ENCODE results near the gene DYNLT4. TPM values are rescaled to one million over a fixed set of nuclear protein-coding genes. Genes with fewer than 3 reads are reported as not detected.

The DYNLT4 gene
- total and polyA plus RNA-seq, 2 of the 13 experiments (the other 11 are each of a cell fraction or from before 2014, with no cell fraction given) = 0.77 TPM; not detected in 1

DNA sequence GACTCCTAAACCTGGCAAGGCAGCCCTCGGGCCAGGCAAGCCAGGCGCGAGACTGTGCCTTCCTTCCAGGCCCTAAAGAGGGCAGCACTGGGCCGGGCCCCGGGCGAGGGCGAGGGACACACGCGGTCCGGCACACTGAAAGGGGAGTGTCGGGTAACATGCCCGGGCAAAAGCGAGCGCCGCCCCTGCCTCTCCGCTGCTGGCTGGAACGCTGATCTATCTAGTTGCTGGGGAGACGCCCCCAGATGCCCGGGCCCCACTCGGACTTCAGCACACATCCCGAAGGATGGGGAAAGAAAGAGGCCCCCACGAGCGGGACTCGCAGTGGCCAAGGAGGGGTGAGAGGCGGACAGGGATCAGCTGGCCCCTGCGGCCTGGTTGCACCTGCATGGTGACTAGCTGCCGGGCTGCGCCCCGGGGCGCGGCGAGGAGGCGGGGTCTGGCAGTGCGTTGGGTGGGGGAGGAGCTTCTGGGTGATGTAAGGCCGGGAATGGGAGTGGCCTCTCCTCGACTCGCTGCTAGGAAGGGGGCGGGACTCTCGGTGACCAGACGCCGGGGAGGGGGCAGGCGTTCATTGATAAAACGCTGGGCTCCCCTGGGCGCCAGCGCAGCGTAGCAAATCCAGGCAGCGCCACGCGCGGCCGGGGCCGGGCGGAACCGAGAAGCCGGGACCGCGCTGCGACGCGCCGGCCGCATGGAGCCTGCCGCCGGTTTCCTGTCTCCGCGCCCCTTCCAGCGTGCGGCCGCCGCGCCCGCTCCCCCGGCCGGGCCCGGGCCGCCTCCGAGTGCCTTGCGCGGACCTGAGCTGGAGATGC is 7.2 kb downstream of the DYNLT4 start, which contains the start of gene PLK3 (continued):
- TF ChIP-seq, protein P1, sequence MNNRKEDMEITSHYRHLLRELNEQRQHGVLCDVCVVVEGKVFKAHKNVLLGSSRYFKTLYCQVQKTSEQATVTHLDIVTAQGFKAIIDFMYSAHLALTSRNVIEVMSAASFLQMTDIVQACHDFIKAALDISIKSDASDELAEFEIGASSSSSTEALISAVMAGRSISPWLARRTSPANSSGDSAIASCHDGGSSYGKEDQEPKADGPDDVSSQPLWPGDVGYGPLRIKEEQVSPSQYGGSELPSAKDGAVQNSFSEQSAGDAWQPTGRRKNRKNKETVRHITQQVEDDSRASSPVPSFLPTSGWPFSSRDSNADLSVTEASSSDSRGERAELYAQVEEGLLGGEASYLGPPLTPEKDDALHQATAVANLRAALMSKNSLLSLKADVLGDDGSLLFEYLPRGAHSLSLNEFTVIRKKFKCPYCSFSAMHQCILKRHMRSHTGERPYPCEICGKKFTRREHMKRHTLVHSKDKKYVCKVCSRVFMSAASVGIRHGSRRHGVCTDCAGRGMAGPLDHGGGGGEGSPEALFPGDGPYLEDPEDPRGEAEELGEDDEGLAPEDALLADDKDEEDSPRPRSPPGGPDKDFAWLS (CRISPR knock-in tag; IDR thresholded peaks at IDR 0.05; ENCODE audit: borderline replicate concordance) = no peak
- TF ChIP-seq, protein P2, sequence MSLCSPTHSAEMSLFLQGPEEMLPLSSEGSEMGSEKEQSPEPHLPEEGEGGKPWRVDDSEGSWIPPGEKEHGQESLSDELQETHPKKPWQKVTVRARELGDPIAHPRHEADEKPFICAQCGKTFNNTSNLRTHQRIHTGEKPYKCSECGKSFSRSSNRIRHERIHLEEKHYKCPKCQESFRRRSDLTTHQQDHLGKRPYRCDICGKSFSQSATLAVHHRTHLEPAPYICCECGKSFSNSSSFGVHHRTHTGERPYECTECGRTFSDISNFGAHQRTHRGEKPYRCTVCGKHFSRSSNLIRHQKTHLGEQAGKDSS (CRISPR knock-in tag; IDR thresholded peaks at IDR 0.05; ENCODE audit: borderline replicate concordance, low read depth) = peak; percentile 81
- TF ChIP-seq AGO1 (IDR thresholded peaks at IDR 0.05; ENCODE audit: low read depth, low read length, poor library complexity, severe bottlenecking) (peak; percentile 77), SMAD3 (CRISPR knock-in tag; IDR thresholded peaks at IDR 0.05) (0 out of 2 replicates have a peak, but pooled peaks have one; percentile 32), ZNF180 (CRISPR knock-in tag; IDR thresholded peaks at IDR 0.05; ENCODE audit: borderline replicate concordance, low read depth) (no peak), SRSF1 (optimal IDR thresholded peaks at IDR 0.05; ENCODE audit: low read depth, low read length) (peak; percentile 93)
- TF ChIP-seq, protein P3, sequence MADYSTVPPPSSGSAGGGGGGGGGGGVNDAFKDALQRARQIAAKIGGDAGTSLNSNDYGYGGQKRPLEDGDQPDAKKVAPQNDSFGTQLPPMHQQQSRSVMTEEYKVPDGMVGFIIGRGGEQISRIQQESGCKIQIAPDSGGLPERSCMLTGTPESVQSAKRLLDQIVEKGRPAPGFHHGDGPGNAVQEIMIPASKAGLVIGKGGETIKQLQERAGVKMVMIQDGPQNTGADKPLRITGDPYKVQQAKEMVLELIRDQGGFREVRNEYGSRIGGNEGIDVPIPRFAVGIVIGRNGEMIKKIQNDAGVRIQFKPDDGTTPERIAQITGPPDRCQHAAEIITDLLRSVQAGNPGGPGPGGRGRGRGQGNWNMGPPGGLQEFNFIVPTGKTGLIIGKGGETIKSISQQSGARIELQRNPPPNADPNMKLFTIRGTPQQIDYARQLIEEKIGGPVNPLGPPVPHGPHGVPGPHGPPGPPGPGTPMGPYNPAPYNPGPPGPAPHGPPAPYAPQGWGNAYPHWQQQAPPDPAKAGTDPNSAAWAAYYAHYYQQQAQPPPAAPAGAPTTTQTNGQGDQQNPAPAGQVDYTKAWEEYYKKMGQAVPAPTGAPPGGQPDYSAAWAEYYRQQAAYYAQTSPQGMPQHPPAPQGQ (CRISPR knock-in tag; IDR thresholded peaks at IDR 0.05; ENCODE audit: borderline replicate concordance) = no peak
- TF ChIP-seq, protein P4, sequence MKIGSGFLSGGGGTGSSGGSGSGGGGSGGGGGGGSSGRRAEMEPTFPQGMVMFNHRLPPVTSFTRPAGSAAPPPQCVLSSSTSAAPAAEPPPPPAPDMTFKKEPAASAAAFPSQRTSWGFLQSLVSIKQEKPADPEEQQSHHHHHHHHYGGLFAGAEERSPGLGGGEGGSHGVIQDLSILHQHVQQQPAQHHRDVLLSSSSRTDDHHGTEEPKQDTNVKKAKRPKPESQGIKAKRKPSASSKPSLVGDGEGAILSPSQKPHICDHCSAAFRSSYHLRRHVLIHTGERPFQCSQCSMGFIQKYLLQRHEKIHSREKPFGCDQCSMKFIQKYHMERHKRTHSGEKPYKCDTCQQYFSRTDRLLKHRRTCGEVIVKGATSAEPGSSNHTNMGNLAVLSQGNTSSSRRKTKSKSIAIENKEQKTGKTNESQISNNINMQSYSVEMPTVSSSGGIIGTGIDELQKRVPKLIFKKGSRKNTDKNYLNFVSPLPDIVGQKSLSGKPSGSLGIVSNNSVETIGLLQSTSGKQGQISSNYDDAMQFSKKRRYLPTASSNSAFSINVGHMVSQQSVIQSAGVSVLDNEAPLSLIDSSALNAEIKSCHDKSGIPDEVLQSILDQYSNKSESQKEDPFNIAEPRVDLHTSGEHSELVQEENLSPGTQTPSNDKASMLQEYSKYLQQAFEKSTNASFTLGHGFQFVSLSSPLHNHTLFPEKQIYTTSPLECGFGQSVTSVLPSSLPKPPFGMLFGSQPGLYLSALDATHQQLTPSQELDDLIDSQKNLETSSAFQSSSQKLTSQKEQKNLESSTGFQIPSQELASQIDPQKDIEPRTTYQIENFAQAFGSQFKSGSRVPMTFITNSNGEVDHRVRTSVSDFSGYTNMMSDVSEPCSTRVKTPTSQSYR (CRISPR knock-in tag; IDR thresholded peaks at IDR 0.05; ENCODE audit: borderline replicate concordance) = no peak; the same call in 1 of the 2 replicates
- TF ChIP-seq, protein P5, sequence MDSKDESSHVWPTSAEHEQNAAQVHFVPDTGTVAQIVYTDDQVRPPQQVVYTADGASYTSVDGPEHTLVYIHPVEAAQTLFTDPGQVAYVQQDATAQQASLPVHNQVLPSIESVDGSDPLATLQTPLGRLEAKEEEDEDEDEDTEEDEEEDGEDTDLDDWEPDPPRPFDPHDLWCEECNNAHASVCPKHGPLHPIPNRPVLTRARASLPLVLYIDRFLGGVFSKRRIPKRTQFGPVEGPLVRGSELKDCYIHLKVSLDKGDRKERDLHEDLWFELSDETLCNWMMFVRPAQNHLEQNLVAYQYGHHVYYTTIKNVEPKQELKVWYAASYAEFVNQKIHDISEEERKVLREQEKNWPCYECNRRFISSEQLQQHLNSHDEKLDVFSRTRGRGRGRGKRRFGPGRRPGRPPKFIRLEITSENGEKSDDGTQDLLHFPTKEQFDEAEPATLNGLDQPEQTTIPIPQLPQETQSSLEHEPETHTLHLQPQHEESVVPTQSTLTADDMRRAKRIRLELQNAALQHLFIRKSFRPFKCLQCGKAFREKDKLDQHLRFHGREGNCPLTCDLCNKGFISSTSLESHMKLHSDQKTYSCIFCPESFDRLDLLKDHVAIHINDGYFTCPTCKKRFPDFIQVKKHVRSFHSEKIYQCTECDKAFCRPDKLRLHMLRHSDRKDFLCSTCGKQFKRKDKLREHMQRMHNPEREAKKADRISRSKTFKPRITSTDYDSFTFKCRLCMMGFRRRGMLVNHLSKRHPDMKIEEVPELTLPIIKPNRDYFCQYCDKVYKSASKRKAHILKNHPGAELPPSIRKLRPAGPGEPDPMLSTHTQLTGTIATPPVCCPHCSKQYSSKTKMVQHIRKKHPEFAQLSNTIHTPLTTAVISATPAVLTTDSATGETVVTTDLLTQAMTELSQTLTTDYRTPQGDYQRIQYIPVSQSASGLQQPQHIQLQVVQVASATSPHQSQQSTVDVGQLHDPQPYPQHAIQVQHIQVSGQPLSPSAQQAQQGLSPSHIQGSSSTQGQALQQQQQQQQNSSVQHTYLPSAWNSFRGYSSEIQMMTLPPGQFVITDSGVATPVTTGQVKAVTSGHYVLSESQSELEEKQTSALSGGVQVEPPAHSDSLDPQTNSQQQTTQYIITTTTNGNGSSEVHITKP (CRISPR knock-in tag; IDR thresholded peaks at IDR 0.05; ENCODE audit: low read depth) = 0 out of 2 replicates have a peak, but pooled peaks have one; percentile 54
- TF ChIP-seq, protein P6, sequence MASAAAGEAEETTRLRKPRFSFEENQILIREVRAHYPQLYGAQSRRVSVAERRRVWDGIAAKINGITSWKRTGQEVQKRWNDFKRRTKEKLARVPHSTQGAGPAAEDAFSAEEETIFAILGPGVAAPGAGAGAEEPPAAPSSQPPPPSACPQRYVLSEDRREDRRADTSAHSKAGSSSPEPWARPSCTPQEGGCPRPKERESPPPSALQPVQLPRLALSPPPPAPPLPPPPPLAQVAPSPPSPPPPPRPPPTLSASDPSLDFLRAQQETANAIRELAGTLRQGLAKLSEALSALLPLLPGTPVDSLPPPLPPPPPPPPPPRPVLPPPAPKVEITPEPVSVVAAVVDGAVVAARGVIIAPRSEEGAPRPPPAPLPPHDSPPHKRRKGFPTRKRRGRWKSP (CRISPR knock-in tag; IDR thresholded peaks at IDR 0.05) = no peak; the same call in none of the 2 replicates
- TF ChIP-seq, protein P7, sequence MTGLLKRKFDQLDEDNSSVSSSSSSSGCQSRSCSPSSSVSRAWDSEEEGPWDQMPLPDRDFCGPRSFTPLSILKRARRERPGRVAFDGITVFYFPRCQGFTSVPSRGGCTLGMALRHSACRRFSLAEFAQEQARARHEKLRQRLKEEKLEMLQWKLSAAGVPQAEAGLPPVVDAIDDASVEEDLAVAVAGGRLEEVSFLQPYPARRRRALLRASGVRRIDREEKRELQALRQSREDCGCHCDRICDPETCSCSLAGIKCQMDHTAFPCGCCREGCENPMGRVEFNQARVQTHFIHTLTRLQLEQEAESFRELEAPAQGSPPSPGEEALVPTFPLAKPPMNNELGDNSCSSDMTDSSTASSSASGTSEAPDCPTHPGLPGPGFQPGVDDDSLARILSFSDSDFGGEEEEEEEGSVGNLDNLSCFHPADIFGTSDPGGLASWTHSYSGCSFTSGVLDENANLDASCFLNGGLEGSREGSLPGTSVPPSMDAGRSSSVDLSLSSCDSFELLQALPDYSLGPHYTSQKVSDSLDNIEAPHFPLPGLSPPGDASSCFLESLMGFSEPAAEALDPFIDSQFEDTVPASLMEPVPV (CRISPR knock-in tag; IDR thresholded peaks at IDR 0.05) = peak; percentile 64; the same call in 1 of the 2 replicates
